PFSK-1 (cell line): ENCODE data around the gene ESYT3.

Experiments
- FOXP2 ChIP-seq: optimal IDR thresholded peaks from 2 replicates; pipeline ENCODE3; 2011; ENCODE audit warnings: borderline replicate concordance, control low read depth, inconsistent platforms; ENCODE audit not compliant: insufficient read depth; ENCODE audit errors: extremely low read length, extremely low read depth
- POLR2AphosphoS5 ChIP-seq: IDR thresholded peaks from 2 replicates; pipeline ENCODE4 v1.6.1; 2012; ENCODE audit warnings: low read depth, mild to moderate bottlenecking, control low read depth, low read length, moderate library complexity
- REST ChIP-seq, 2 experiments: IDR thresholded peaks; 2 replicates each; pipeline versions ENCODE4 v1.6.1 to v1.8.0; 2011 to 2012; ENCODE audit warnings: low read depth in 2 of 2, low read length in 2 of 2, control low read depth in 1 of 2, inconsistent platforms in 1 of 2, mild to moderate bottlenecking in 1 of 2, moderate library complexity in 1 of 2; ENCODE audit not compliant: insufficient read depth in 1 of 2
- SIN3A ChIP-seq: IDR thresholded peaks from 2 replicates; pipeline ENCODE4 v1.6.1; 2012; ENCODE audit warnings: mild to moderate bottlenecking, low read length, moderate library complexity, borderline replicate concordance; ENCODE audit not compliant: insufficient read depth
- TAF1 ChIP-seq: IDR thresholded peaks from 2 replicates; pipeline ENCODE4 v1.6.1; 2012; ENCODE audit warnings: low read length, control low read depth, borderline replicate concordance; ENCODE audit not compliant: insufficient read depth

ESYT3 gene

DNA sequence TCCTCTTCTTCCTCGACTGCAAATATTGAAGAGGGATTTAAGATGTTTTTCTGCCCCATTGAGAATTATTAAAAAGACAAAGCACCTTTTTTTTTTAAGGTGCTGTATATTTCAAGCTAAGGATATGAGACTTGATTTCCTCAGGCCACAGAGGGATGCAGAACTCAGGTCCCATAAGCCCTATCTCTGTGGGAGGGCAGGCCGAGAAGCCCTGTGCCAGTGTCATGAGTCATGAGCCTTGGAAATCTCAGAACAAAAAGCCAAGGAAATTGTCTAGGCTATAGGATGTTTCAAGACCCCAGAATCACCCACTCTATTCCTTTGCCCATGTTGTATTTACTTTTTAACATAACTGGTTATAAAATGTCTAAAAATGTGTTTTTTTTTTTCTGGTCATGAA is 7.3 kb downstream of the ESYT3 start:
- TF ChIP-seq TAF1 (no peak), SIN3A (no peak), FOXP2 (no peak), REST (IDR thresholded peaks at IDR 0.05; ENCODE audit: insufficient read depth in 1 of 2, low read depth in 2 of 2, low read length in 2 of 2) (no peak), POLR2AphosphoS5 (no peak)

DNA sequence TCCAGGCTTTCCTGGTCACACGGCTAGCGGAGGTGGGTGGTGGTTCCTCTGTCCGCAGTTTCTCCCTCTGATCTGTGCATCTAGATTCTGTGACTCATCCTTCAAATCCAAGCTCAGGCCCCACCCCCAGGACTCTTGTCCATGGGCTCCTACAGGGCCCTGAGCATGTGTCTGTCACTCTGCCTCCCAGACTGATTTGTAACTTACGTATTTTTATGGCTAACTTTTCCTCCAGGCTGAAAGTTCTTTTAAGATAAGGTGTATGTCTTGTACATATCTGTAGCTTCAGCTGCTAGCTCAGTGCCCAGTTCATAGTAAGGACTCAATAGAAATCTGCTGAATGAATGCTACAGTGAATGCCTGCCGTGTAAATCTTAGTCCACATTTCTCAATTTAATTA is 8.0 kb downstream of the ESYT3 start:
- TF ChIP-seq POLR2AphosphoS5 (no peak), REST (IDR thresholded peaks at IDR 0.05; ENCODE audit: insufficient read depth in 1 of 2, low read depth in 2 of 2, low read length in 2 of 2) (no peak), SIN3A (no peak), FOXP2 (no peak), TAF1 (no peak)

GRCh38 chr3:138443091-138443490 is 8.7 kb downstream of the ESYT3 start:
- TF ChIP-seq REST (IDR thresholded peaks at IDR 0.05; ENCODE audit: insufficient read depth in 1 of 2, low read depth in 2 of 2, low read length in 2 of 2) (no peak), SIN3A (no peak), FOXP2 (no peak), POLR2AphosphoS5 (no peak)

DNA sequence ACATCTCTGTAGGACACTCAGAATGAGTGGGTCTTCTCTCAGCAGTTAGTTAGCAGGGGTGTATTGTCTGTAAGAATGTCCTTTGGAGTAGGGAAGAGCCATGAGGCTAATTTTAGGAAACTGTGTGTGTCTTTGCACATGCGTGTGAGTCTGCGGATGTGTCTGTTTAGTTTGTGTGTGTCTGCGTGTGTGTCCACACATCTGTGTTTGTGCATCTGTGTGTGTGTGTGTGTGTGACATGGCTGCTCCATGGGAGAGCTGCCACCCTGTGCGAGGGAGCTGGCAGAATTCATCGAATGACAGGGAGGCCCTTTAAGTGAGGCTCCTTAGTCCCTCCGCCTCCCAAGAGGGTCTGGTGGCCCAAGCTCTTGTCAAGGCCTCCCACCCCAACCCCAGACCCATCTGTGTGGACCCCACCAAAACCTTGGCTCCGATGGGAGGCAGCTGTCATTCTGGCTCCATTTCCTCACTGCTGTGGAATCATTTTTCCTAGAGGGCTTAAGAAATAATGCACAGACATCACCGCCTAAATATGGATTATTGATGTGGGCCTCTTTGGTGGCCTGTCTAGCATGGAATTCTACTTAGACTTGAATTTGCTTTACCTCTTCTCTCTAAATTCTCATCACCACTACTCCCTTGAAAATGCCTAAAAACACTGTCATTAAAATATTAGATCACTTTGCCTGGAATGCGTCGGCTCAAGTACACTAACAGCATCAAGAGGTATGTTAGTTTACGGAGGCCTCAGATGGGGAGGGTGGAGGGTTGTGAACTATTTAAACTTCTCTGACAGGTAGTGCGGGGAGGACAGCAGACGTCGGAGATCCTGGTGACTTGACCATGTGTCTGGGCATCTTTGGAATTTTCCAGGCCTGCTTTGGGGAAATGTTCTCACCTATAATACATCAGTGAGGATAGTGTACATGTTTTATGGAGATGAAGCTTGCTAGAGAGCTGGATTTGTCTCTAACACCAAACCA is 9.4 kb downstream of the ESYT3 start:
- TF ChIP-seq REST (IDR thresholded peaks at IDR 0.05; ENCODE audit: insufficient read depth in 1 of 2, low read depth in 2 of 2, low read length in 2 of 2), result no peak
- TF ChIP-seq TAF1, result no peak
- no peak for TF ChIP-seq SIN3A
- no peak for TF ChIP-seq POLR2AphosphoS5
- no peak for TF ChIP-seq FOXP2

- TF ChIP-seq POLR2AphosphoS5, result no peak
- TF ChIP-seq FOXP2, result no peak
- TF ChIP-seq TAF1, result no peak
- no peak for TF ChIP-seq REST (IDR thresholded peaks at IDR 0.05; ENCODE audit: insufficient read depth in 1 of 2, low read depth in 2 of 2, low read length in 2 of 2)
- TF ChIP-seq SIN3A, result no peak
Observed at GRCh38 chr3:138445236-138445635, 10.8 kb downstream of the ESYT3 start.
